Posterior vena cava (tissue), 2 donors: ENCODE results near the gene HDAC2. TPM values are rescaled to one million over a fixed set of nuclear protein-coding genes. Genes with fewer than 3 reads are reported as not detected.
"Not testable (repeated sequence)": the region's sequence is repeated elsewhere in the genome, so short reads cannot be mapped to it uniquely, and the experiment has no call there.

Experiments
- DNase-seq: peaks from one replicate; pipeline ENCODE4 v3.0.0-alpha.2; 2020; ENCODE audit warnings: low spot score
- intact Hi-C, 2 donors: fragments of 100-400 bp; cut with DNase I; formaldehyde crosslinking; loops; one replicate each; pipeline versions ENCODE4 v1.14.1 to v1.14.2; 2022 to 2023
- total RNA-seq, 2 donors: library from RNA; stranded (reverse); fragmentation: NEBNext Ultra II Directional; extraction: Animal tissue kit (Norgen Biotek cat#: 25700); gene quantifications; one replicate each; pipeline ENCODE4 v1.2.1, GENCODE V29; 2021
- donor health status: DM: yes; HTN: yes; CAD: no.
- donor health status: DM: yes; HTN: yes; CAD: no.

HDAC2 gene
- total RNA-seq, 2 donors from 2014 or later, result 54.5 to 63.6 TPM

DNA sequence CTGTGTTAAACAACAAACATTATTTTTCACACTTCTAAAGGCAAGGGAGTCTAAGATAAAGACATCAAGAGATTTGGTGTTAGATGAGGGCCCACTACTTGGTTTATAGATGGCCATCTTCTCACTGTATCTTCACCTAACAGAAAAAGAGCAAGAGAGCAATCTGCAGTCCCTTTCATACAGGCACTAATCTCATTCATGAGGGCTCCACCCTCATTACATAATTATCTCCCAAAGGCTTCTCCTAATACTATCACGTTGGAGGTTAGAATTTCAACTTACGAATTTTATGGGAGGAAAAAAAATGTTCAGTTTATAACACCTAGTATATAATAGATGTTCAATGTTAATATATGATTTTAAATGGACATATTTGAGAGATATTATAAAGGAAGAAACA lies 45.6 kb downstream of the HDAC2 start:
- intact Hi-C loops, result loop anchor here in 1 of 2 donors (5.0 kb wide), 1 partner anchor 1258 kb away; no protein-coding TSS in a partner anchor
- no peak for DNase-seq

GRCh38 chr6:113924312-113924723 lies 46.6 kb downstream of the HDAC2 start:
- intact Hi-C loops, result no loop called here
- no peak for DNase-seq

DNA sequence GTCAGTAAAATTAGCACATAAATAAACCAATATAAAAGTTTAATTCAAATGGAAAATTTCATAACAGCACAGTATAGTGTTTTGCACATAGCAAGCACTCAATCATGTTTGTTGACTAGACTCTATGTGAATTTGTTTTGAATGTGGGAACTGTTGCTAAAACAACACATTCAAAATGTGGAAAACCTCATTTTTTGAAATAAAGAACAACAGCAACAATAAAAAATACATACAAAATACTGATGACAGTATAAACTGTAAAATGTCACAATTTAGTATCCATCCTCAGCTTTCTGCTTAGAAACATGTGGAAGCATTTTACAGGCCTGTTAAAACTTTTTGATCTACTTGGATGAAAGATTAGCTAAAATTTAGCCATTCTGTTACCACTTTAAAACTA lies 47.4 kb downstream of the HDAC2 start:
- intact Hi-C loops, result no loop called here
- DNase-seq, result no peak

GRCh38 chr6:113921299-113921904 lies 49.5 kb downstream of the HDAC2 start:
- no peak for DNase-seq
- intact Hi-C loops, result no loop called here

DNA sequence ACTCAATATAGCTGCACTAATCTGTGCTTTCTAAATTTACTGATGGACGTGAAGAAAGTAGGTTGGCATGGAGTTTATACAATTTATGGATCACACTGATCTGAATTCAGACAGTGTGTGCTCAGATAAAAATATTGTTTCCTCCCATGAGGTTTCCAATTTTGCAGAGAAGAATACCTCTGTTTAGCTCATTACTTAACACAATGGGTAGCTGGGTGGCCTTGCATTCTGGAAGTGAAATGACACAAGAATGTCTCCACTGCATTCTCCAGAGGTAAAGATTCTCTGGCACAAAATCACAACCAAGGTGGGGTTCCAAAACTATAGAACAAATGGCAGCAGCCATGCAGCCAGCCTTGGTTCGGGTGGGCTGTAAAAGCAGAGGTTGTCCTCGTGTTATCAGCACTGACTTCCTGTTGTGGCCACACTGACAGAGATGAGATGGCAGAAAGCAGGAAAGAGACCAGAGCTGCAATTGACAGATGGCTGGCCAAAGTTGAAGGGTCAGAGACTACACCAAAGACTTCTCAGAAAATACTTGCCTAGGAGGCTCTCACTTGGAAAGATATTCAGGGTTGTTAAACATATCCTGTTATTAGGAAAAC lies 50.2 kb downstream of the HDAC2 start:
- no peak for DNase-seq
- intact Hi-C loops, result no loop called here

GRCh38 chr6:113910285-113910684 lies 60.7 kb downstream of the HDAC2 start:
- DNase-seq, intact Hi-C loops: not testable (repeated sequence)

DNA sequence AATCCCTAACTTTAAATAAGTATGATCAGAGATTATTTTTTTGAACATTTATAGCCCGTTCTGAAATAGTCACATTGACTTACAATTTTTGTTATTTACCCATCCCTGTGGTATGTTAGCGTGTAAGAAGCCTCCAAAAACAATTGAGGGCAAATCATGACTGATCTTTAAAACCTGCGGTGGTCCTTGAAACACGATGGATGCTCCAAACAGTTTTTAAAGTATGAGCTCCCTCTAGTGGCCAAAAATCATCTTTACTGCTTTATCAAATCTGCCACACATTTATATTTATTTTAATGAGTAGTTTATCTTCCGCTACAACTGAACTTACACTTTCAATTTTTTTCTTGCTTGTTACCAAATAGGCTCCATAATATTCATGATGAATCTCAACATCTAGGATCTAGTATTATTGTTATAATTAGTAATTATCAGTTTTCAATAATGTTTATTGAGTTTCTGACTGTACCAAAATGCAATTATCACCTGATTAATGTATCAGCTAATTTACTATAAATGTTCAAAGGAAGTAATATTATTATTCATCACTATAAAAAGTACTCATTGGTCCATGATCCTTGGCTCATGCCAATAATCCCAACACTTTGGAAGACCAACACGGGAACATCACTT lies 61.6 kb downstream of the HDAC2 start:
- intact Hi-C loops, result no loop called here
- no peak for DNase-seq

DNA sequence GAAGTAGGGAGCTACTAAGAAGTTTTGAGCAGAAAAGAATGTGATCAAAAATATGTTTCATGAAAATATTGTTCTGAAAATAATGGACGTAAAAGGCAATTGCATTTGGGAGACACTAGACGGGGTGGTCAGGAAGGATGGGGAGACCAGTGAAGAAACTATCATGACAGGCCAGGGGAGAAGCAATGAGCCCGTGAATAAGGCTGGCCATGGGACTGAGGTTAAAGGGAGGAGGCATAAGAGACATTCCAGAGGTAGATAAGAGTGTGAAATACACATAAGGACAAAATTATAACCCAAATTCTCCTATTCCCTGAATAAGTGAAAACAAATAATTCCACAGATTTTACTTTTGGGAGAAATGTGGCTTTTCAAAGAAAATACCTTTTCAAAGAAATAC lies 62.1 kb downstream of the HDAC2 start:
- no peak for DNase-seq
- intact Hi-C loops, result no loop called here

GRCh38 chr6:113907102-113907815 lies 63.7 kb downstream of the HDAC2 start:
- DNase-seq, result no peak
- intact Hi-C loops, result no loop called here

DNA sequence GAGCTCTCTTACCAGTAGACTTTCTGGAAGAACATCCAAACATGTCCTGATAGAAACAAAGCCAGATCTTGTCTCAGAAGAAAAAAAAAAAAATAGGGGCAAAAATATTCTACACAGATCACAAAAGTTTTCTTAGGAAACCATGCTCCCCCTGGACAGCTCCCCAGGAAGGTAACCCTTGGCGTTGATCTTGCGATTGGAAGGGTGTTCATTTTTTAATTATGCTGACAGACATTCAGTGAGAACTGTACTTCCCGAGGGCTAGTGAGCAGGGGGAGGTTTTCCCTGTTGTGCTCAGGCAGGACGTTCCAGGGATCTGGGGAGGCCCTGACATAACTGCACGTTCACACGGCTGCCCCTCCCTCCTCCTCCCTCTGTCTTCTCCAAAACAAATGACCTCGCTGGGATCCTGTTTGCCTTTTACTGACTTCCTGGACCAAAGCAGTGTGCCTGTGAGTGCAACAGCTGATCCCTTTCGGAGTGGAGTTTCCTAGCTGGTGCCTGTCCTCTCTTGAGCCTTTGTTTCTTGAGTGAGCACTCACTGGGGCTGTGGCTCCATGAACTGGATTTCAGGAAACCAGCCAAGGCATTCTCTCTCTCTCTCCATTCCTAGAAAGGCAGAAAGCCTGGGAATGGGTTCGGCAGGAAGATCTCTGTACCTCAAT lies 67.2 kb downstream of the HDAC2 start:
- no peak for DNase-seq
- intact Hi-C loops, result no loop called here

GRCh38 chr6:113901482-113901881 lies 69.5 kb downstream of the HDAC2 start:
- DNase-seq, result no peak
- intact Hi-C loops, result no loop called here

DNA sequence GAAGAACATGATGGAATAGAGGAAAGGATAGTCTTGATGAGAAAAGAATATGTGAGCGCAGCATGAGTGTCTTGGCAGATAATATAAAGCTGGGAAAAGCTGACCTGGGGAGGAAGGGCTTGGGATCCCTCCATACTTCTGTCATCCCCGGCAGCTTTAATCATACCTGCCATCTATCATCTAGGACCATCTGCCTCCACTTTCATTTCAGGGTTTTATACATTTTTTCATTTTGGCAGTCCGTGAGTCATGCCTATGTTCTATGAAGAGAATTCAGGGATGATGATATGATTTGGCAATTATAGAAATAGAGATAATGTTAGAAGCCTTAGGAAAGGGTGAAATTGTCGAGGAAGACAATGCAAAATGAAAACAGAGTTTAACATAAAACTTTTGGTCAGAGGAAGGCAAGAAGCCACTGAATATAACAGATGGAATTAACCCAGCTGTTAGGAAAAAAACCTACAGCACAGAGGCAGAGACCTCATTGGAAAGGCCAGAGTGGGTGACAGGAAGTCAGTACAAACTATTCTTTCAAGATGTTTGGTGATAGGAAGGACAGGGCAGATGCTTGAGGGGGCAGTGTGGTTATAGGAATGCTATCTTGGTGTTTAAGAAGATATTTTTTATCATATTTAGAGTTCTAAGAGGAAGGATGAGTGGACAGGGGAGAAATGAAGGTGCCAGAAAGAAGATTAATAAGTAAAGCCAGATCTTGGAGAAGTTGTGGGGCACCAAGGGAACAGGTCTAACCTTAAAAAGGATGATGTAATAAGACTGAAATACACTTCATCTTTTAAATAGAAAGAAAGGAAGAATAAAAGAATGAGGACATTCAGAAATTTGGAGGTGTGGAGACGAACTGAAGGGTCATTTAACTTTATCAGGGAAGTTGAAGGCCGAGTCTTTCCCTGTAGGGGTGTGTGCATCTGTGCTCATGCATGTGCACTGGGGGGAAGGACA lies 76.0 kb downstream of the HDAC2 start:
- DNase-seq, result no peak
- intact Hi-C loops, result no loop called here

- no peak for DNase-seq
- intact Hi-C loops, result no loop called here
Measured at GRCh38 chr6:113893866-113894265, 77.1 kb downstream of the HDAC2 start.

DNA sequence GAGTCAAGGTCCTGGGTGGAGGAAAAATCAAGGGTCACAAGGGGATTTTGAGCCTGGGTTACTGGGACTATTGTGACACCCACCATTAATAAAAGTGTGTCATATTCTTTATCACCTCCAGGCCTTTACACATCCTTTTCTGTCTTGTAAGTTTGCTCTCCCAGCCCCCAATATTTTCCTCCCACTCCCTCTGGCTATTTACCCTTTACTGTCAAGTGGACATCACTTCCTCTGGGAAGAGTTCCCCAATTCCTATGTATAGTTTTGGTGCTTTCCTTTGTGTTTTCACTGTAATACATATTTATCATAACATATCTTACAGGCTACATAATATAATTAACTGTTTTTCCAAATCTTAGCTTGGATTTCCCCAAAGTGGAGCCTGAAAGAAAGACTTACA lies 77.5 kb downstream of the HDAC2 start:
- no peak for DNase-seq
- intact Hi-C loops, result no loop called here

DNA sequence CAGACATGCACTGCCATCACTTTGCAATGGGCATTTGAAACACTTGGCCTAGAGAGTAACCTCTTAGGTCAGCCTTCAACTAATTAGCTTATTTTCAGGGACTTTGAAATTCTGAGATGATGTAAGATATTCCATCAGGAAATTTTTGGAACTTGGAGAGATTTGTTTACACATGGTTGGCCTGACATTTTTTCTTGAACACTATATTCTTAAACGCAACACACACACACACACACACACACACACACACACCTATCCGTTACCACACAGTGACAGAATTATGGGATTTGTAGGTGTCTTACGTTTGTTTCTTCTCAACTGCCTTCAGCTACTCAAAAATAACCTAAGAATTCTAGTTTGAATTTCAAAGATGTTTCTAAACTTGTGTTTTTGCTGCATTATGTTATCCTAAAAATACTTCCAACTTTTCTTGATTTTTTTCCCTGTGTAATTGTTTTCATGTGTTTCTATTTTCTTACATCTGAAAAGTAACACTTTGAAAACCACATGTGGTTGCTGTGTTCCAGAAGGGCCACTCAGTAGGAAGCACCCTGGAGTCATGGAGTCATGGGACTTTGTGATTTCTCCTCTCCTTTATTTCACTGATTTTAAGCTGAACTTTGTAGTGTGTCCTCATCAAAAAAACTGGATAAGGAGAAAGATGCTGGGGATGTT lies 81.9 kb downstream of the HDAC2 start:
- intact Hi-C loops, result no loop called here
- no peak for DNase-seq

DNA sequence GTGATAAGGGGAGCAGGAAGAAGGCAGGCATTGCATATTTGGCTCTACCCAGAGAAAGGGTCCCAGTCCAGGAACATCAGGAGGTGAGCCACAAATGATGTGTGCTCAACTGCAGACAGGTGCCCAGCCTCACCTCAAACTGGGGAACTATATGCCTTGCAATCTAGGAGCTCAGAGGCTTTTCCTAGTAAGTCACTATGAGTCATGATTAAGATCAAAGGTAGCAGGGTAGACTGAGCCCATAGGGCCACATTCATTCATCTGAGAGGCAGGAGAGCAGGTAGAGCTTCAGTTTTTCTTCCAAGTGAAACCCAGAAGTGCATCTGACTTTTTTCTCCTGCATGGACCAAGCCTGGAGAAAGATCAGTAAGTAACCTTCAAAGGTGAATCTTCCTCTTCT lies 82.5 kb downstream of the HDAC2 start:
- no peak for DNase-seq
- intact Hi-C loops, result no loop called here

DNA sequence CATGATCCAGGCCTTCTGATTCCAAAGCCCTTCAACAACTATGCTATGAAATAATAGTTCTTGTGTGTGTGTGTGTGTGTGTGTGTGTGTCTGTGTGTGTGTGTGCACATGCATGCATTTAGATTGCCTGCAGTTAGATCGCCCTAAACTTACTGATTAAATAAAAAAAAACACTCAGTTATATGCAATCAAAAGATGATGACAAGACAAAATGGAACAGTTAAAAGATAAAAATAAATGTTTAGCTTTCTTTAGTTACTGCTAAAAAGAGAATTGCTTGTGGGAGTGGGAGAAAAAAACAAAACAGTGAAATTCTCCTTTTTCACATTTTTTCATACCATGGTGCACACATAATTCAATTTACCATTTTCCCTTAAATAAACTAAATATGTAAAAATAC lies 84.4 kb downstream of the HDAC2 start:
- intact Hi-C loops, result no loop called here
- no peak for DNase-seq

DNA sequence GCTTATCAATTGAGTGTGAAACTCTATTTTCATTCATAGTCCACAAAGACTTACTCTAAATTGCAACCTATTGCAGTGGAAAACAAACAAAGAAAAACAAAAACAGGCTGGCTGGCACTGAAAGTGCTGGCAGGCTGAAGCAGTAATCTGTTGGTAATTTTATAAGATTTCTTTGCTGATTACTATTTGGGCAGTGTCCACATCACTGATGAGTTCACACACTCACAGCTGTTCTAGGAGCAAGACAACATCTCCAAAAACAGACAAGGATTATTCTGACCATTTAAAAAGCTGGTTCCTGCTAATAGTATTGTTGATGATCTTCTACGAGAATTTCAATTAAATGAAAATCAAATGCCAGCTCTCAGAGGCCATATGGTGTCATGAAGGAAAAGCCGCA lies 86.9 kb downstream of the HDAC2 start:
- intact Hi-C loops, result no loop called here
- DNase-seq, result no peak
